Ascending aorta (tissue), 2 donors: ENCODE measurements around the gene WWC2. TPM values are rescaled to one million over a fixed set of nuclear protein-coding genes. Genes with fewer than 3 reads are reported as not detected.

Experiments
- DNase-seq, 2 donors: peaks; one replicate each; pipeline ENCODE4 v3.0.0-alpha.2; 2019; ENCODE audit warnings: low spot score in 2 of 2
- H3K27ac ChIP-seq, 2 donors: fragments of 200-600 bp; sonication (generic); one replicate each; pipeline ENCODE4 v1.5.1; 2016 to 2017; ENCODE audit warnings: mild to moderate bottlenecking in 1 of 2
- H3K27me3 ChIP-seq: fragments of 200-600 bp; sonication (generic); one replicate; pipeline ENCODE4 v1.5.1; 2017
- H3K36me3 ChIP-seq, 2 donors: fragments of 200-600 bp; sonication (generic); one replicate each; pipeline ENCODE4 v1.5.1; 2016
- H3K4me1 ChIP-seq, 2 donors: fragments of 200-600 bp; sonication (generic); one replicate each; pipeline ENCODE4 v1.5.1; 2016 to 2017; ENCODE audit warnings: mild to moderate bottlenecking in 1 of 2
- H3K4me3 ChIP-seq, 2 donors: fragments of 200-600 bp; sonication (generic); one replicate each; pipeline ENCODE4 v1.5.1; 2016 to 2017; ENCODE audit warnings: mild to moderate bottlenecking in 1 of 2
- H3K9me3 ChIP-seq, 2 donors: fragments of 200-600 bp; sonication (generic); one replicate each; pipeline ENCODE4 v1.5.1; 2016
- intact Hi-C: fragments of 100-400 bp; cut with DNase I; formaldehyde crosslinking; loops from one replicate; pipeline ENCODE4 v1.15.1; 2023
- total RNA-seq: library from RNA; depleted of rRNA; stranded (reverse); fragments of >200 nt; gene quantifications from one replicate; pipeline ENCODE4 v1.1.0, GENCODE V29; 2016
- TF ChIP-seq, protein P1 (sequence below), 3 experiments: fragments of 200-600 bp in 2 of 3; fragments of 450-650 bp in 1 of 3; sonication (generic) in 2 of 3; IDR thresholded peaks; one replicate each; pipeline ENCODE4 v1.5.1; 2016 to 2019; ENCODE audit warnings: antibody characterized with exemption in 3 of 3, mild to moderate bottlenecking in 1 of 3, moderate library complexity in 1 of 3

WWC2 gene
- total RNA-seq, 1 donor from 2014 or later: 3.8 TPM

DNA sequence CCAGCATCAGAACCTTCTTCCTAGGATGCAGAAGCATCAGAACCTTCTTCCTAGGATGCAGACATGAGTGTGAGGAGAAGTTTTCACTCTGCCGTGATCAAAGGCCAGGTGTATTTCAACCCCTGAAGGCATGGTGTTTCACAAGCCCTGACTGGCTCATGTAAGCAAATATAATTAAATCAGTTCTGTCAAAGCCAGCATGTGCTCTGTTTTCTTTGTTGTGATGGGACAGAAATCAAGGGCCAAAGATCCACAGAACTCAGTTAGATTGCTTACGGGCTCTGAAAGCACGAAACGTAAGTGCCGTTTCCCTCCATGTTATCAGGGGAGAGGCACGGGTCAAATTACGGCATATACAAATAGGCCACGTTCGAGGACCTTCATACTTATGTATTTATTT lies 255.2 kb downstream of the WWC2 start:
- TF ChIP-seq, protein P1, sequence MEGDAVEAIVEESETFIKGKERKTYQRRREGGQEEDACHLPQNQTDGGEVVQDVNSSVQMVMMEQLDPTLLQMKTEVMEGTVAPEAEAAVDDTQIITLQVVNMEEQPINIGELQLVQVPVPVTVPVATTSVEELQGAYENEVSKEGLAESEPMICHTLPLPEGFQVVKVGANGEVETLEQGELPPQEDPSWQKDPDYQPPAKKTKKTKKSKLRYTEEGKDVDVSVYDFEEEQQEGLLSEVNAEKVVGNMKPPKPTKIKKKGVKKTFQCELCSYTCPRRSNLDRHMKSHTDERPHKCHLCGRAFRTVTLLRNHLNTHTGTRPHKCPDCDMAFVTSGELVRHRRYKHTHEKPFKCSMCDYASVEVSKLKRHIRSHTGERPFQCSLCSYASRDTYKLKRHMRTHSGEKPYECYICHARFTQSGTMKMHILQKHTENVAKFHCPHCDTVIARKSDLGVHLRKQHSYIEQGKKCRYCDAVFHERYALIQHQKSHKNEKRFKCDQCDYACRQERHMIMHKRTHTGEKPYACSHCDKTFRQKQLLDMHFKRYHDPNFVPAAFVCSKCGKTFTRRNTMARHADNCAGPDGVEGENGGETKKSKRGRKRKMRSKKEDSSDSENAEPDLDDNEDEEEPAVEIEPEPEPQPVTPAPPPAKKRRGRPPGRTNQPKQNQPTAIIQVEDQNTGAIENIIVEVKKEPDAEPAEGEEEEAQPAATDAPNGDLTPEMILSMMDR (IDR thresholded peaks at IDR 0.05): no peak
- Histone ChIP-seq H3K9me3 (no peaks in the 10 kb centered on the region), H3K4me3 (no peak overlapping the region), H3K27ac (no peak overlapping the region), H3K27me3 (no peaks in the 10 kb centered on the region), H3K36me3 (no peaks in the 10 kb centered on the region), H3K4me1 (no peaks in the 10 kb centered on the region)
- intact Hi-C loops: no loop called here
- peak in 1 of 2 donors; percentile 13 for DNase-seq

GRCh38 chr4:183355405-183355804 lies 256.3 kb downstream of the WWC2 start:
- intact Hi-C loops: no loop called here
- Histone ChIP-seq H3K9me3 (no peaks in the 10 kb centered on the region), H3K4me1 (no peaks in the 10 kb centered on the region), H3K27me3 (no peaks in the 10 kb centered on the region), H3K4me3 (no peak overlapping the region), H3K36me3 (no peaks in the 10 kb centered on the region), H3K27ac (no peak overlapping the region)
- TF ChIP-seq, protein P1 (IDR thresholded peaks at IDR 0.05): no peak
- DNase-seq: no peak

- Histone ChIP-seq H3K36me3 (no peaks in the 10 kb centered on the region), H3K27ac (no peak overlapping the region), H3K27me3 (no peaks in the 10 kb centered on the region), H3K4me3 (no peak overlapping the region), H3K4me1 (no peaks in the 10 kb centered on the region), H3K9me3 (no peaks in the 10 kb centered on the region)
- intact Hi-C loops: no loop called here
- no peak for DNase-seq
- TF ChIP-seq, protein P1 (IDR thresholded peaks at IDR 0.05): no peak
Observed at GRCh38 chr4:183356173-183356830, 257.2 kb downstream of the WWC2 start.

- TF ChIP-seq, protein P1 (IDR thresholded peaks at IDR 0.05): no peak
- no peaks in the 10 kb centered on the region for H3K36me3 ChIP-seq
- DNase-seq: peak in 1 of 2 donors; percentile 44
- H3K4me3 ChIP-seq: no peak overlapping the region
- no peak overlapping the region for H3K27ac ChIP-seq
- no peaks in the 10 kb centered on the region for H3K27me3 ChIP-seq
- H3K4me1 ChIP-seq: no peaks in the 10 kb centered on the region
- H3K9me3 ChIP-seq: no peaks in the 10 kb centered on the region
- intact Hi-C loops: no loop called here
Observed at GRCh38 chr4:183356931-183357675, 258.0 kb downstream of the WWC2 start.

DNA sequence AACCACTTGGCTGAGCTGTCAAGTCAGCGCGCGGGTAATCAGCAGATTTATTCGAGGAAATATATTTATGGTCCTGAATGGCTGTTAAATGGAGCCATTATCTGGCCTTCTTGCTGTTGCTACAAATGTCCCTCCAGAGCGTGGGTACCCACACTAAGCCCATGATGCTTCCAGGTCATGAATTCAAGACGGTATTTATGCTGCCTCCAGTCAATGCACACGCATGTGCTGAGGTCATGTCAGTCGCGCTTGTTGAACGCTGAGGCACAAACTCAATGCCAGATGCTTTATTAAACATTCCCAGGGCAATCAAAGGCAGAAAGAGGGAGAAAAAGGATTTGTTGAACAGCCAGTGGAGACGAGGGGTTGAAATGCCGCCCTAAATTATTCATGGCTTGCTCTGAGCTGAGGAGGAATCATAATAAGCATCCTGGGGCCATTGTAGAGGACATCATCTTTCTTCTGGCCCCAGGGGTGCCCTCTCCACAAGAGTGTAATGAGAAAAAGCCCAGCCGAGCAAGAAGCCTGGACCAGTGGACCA lies 259.2 kb downstream of the WWC2 start:
- DNase-seq: peak in 1 of 2 donors; percentile 13
- H3K4me3 ChIP-seq: no peak overlapping the region
- no peaks in the 10 kb centered on the region for H3K27me3 ChIP-seq
- no peak overlapping the region for H3K27ac ChIP-seq
- H3K36me3 ChIP-seq: no peaks in the 10 kb centered on the region
- intact Hi-C loops: no loop called here
- TF ChIP-seq, protein P1 (IDR thresholded peaks at IDR 0.05): no peak
- no peaks in the 10 kb centered on the region for H3K9me3 ChIP-seq
- no peaks in the 10 kb centered on the region for H3K4me1 ChIP-seq
